Lung (tissue), 12 donors: ENCODE measurements around the gene CETP. TPM values are rescaled to one million over a fixed set of nuclear protein-coding genes. Genes with fewer than 3 reads are reported as not detected.

Source experiments
- ATAC-seq: fragments of 200-7000 bp; cut with Tn5 transposase; one replicate; pipeline ENCODE4 v1.9.1; 2020; ENCODE audit warnings: moderate number of reproducible peaks; ENCODE audit not compliant: insufficient read depth, low FRiP score
- DNase-seq, 3 donors: peaks; one replicate each; pipeline ENCODE4 v3.0.0-alpha.2; 2013 to 2017
- H3K27ac ChIP-seq, 2 donors: one replicate each; pipeline ENCODE4 v1.5.1; 2013; ENCODE audit warnings: mild to moderate bottlenecking in 2 of 2, moderate library complexity in 2 of 2, control low read depth in 1 of 2, inconsistent platforms in 1 of 2, low read depth in 1 of 2, low read length in 1 of 2
- H3K27me3 ChIP-seq, 3 donors: one replicate each; pipeline ENCODE4 v1.5.1; 2013; ENCODE audit warnings: low read length in 2 of 3; ENCODE audit not compliant: control insufficient read depth in 3 of 3, insufficient read depth in 3 of 3
- H3K36me3 ChIP-seq, 4 donors: one replicate each; pipeline ENCODE4 v1.5.1; 2013; ENCODE audit warnings: low read length in 4 of 4, mild to moderate bottlenecking in 1 of 4, moderate library complexity in 1 of 4; ENCODE audit not compliant: control insufficient read depth in 4 of 4, insufficient read depth in 4 of 4
- H3K4me1 ChIP-seq, 5 donors: one replicate each; pipeline ENCODE4 v1.5.1; 2013; ENCODE audit warnings: low read length in 5 of 5, mild to moderate bottlenecking in 2 of 5, moderate library complexity in 1 of 5; ENCODE audit not compliant: control insufficient read depth in 5 of 5, insufficient read depth in 5 of 5
- H3K4me3 ChIP-seq: one replicate; pipeline ENCODE4 v1.5.1; 2013; ENCODE audit warnings: mild to moderate bottlenecking, control low read depth, moderate library complexity
- H3K9ac ChIP-seq, 2 donors: one replicate each; pipeline ENCODE4 v1.5.1; 2013; ENCODE audit warnings: low read length in 2 of 2, control low read depth in 1 of 2; ENCODE audit not compliant: insufficient read depth in 1 of 2
- H3K9me3 ChIP-seq, 4 donors: one replicate each; pipeline ENCODE4 v1.5.1; 2013; ENCODE audit warnings: low read length in 3 of 4, mild to moderate bottlenecking in 1 of 4, moderate library complexity in 1 of 4; ENCODE audit not compliant: control insufficient read depth in 4 of 4, insufficient read depth in 3 of 4
- WGBS, 2 donors: extraction: QIAGEN DNeasy Blood & Tissue Kit; methylation state at CpG; one replicate each; pipeline ENCODE4 v1.1.7; 2013; 5-methylcytosine and 5-hydroxymethylcytosine counted together
- polyA plus RNA-seq, 2 donors: library from polyadenylated mRNA; stranded (reverse); fragments of 200-250 nt; gene quantifications; one replicate each; pipeline ENCODE4 v1.2.1, GENCODE V29; 2013
- total RNA-seq, 2 donors: library from RNA; depleted of rRNA in 1 of 2; stranded (reverse); fragments of >200 nt in 1 of 2; gene quantifications; one replicate each; pipeline ENCODE4 v1.2.1, GENCODE V29; 2014 to 2021
- TF ChIP-seq, protein P1 (sequence below): IDR thresholded peaks from 2 replicates; pipeline ENCODE4 v1.5.1; 2012; ENCODE audit warnings: mild to moderate bottlenecking; ENCODE audit errors: control extremely low read depth, extremely low read depth
- donor health status: control.
- donor health status: control.
- donor health status: Bipolar disorder and iron deficiency.
- donor health status: healthy.
- donor health status: DM: yes; HTN: yes; CAD: no.

Gene CETP
- total and polyA plus RNA-seq, 4 donors: 0.71 to 8.4 (median 0.83) TPM

- Histone ChIP-seq H3K9me3 (no peaks in the 10 kb centered on the region), H3K4me1 (peaks cover 0 to 22% (median 0%) of the 10 kb centered on the region in 5 donors), H3K4me3 (no peak overlapping the region), H3K36me3 (no peaks in the 10 kb centered on the region), H3K27me3 (peaks cover 0 to 20% (median 7%) of the 10 kb centered on the region in 3 donors), H3K27ac (no peak overlapping the region), H3K9ac (no peak overlapping the region)
- no peak for DNase-seq
- 79 to 81% methylated on average over 12 of the region's 12 CpGs for WGBS, 2 donors
- ATAC-seq: no peak
- TF ChIP-seq, protein P1, sequence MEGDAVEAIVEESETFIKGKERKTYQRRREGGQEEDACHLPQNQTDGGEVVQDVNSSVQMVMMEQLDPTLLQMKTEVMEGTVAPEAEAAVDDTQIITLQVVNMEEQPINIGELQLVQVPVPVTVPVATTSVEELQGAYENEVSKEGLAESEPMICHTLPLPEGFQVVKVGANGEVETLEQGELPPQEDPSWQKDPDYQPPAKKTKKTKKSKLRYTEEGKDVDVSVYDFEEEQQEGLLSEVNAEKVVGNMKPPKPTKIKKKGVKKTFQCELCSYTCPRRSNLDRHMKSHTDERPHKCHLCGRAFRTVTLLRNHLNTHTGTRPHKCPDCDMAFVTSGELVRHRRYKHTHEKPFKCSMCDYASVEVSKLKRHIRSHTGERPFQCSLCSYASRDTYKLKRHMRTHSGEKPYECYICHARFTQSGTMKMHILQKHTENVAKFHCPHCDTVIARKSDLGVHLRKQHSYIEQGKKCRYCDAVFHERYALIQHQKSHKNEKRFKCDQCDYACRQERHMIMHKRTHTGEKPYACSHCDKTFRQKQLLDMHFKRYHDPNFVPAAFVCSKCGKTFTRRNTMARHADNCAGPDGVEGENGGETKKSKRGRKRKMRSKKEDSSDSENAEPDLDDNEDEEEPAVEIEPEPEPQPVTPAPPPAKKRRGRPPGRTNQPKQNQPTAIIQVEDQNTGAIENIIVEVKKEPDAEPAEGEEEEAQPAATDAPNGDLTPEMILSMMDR: no peak
Measured at GRCh38 chr16:56995136-56995805, 33.5 kb downstream of the CETP start.

GRCh38 chr16:56997264-56997663 is 35.5 kb downstream of the CETP start:
- Histone ChIP-seq H3K9ac (no peak overlapping the region), H3K36me3 (no peaks in the 10 kb centered on the region), H3K27me3 (peaks cover 0 to 10% (median 2%) of the 10 kb centered on the region in 3 donors), H3K4me1 (peaks cover 0 to 19% (median 5%) of the 10 kb centered on the region in 5 donors), H3K9me3 (no peaks in the 10 kb centered on the region), H3K4me3 (no peak overlapping the region), H3K27ac (no peak overlapping the region)
- no peak for DNase-seq
- 96% methylated on average over 5 of the region's 5 CpGs for WGBS, 2 donors
- TF ChIP-seq, protein P1: no peak
- no peak for ATAC-seq

- no peak overlapping the region for H3K4me3 ChIP-seq
- H3K9ac ChIP-seq: no peak overlapping the region
- H3K27ac ChIP-seq: no peak overlapping the region
- H3K27me3 ChIP-seq: peaks cover 0 to 10% (median 2%) of the 10 kb centered on the region in 3 donors
- TF ChIP-seq, protein P1: no peak
- H3K4me1 ChIP-seq: peaks cover 0 to 19% (median 5%) of the 10 kb centered on the region in 5 donors
- no peaks in the 10 kb centered on the region for H3K9me3 ChIP-seq
- DNase-seq (no peak), ATAC-seq (no peak)
- WGBS, 2 donors: 76 to 78% methylated on average over 3 of the region's 3 CpGs
- no peaks in the 10 kb centered on the region for H3K36me3 ChIP-seq
Measured at GRCh38 chr16:56997931-56998330, 36.2 kb downstream of the CETP start.
